WTC11 (cell line): ENCODE data around the gene FAM193B. TPM values are rescaled to one million over a fixed set of nuclear protein-coding genes. Genes with fewer than 3 reads are reported as not detected.

Experiments used
- ATAC-seq: fragments of 200-7000 bp; cut with Tn5 transposase; 2 replicates; pipeline ENCODE4 v1.10.0; 2021; ENCODE audit warnings: mild to moderate bottlenecking, moderate library complexity
- CTCF ChIA-PET: fragments of 300-600 bp; sonication (Branson Sonifier 250); formaldehyde crosslinking; loops from one replicate; lab custom pipeline; 2021; ENCODE audit warnings: antibody characterized with exemption; lab: Charles Lee
- POLR2A ChIA-PET: fragments of 350-600 bp; sonication (Branson Sonifier 250); formaldehyde crosslinking; loops from one replicate; lab custom pipeline; 2021; ENCODE audit warnings: antibody characterized with exemption; lab: Charles Lee
- DNase-seq: peaks from one replicate; pipeline ENCODE4 v3.0.0; 2021; ENCODE audit warnings: low spot score
- H3K27ac Mint-ChIP-seq: 2 replicates; pipeline ENCODE4 v1.8.0; 2021; ENCODE audit warnings: mixed read lengths
- H3K27me3 Mint-ChIP-seq: 2 replicates; pipeline ENCODE4 v1.8.0; 2021; ENCODE audit warnings: low read depth, mild to moderate bottlenecking, moderate library complexity, mixed read lengths
- H3K36me3 Mint-ChIP-seq: 2 replicates; pipeline ENCODE4 v1.8.0; 2021; ENCODE audit warnings: mixed read lengths
- H3K4me1 Mint-ChIP-seq: 2 replicates; pipeline ENCODE4 v1.8.0; 2022; ENCODE audit warnings: mixed read lengths
- H3K4me3 Mint-ChIP-seq: 2 replicates; pipeline ENCODE4 v1.8.0; 2021; ENCODE audit warnings: mild to moderate bottlenecking, moderate library complexity, mixed read lengths
- H3K9me3 Mint-ChIP-seq: 2 replicates; pipeline ENCODE4 v1.8.0; 2021; ENCODE audit warnings: mixed read lengths
- ARID4B ChIP-seq: sonication (generic); formaldehyde crosslinking; IDR thresholded peaks from 2 replicates; pipeline ENCODE4 v1.8.0; 2023; ENCODE audit warnings: missing genetic modification reagents, mild to moderate bottlenecking, borderline replicate concordance
- ATF1 ChIP-seq: sonication (generic); formaldehyde crosslinking; IDR thresholded peaks from 2 replicates; pipeline ENCODE4 v1.8.1; 2023; ENCODE audit warnings: mild to moderate bottlenecking, moderate library complexity, missing genetic modification reagents
- EMX1 ChIP-seq: fragments of 250-450 bp; sonication (Bioruptor Pico); IDR thresholded peaks from 2 replicates; pipeline ENCODE4 v1.8.0; 2021; ENCODE audit warnings: mild to moderate bottlenecking
- FOXK1 ChIP-seq: sonication (generic); formaldehyde crosslinking; IDR thresholded peaks from 2 replicates; pipeline ENCODE4 v1.8.0; 2022; ENCODE audit warnings: mild to moderate bottlenecking, moderate library complexity, missing genetic modification reagents
- GTF2I ChIP-seq: fragments of 250-450 bp; sonication (Bioruptor Pico); conservative IDR thresholded peaks from 2 replicates; pipeline ENCODE4 v1.4.0; 2021; ENCODE audit warnings: mild to moderate bottlenecking
- JAZF1 ChIP-seq: fragments of 250-450 bp; sonication (Bioruptor Pico); IDR thresholded peaks from 2 replicates; pipeline ENCODE4 v1.9.0; 2021; ENCODE audit warnings: moderate library complexity, mild to moderate bottlenecking, inconsistent platforms
- JUN ChIP-seq: sonication (generic); formaldehyde crosslinking; IDR thresholded peaks from 2 replicates; pipeline ENCODE4 v1.8.0; 2023; ENCODE audit warnings: mild to moderate bottlenecking, missing genetic modification reagents
- MLX ChIP-seq: sonication (generic); formaldehyde crosslinking; IDR thresholded peaks from 2 replicates; pipeline ENCODE4 v1.8.1; 2023; ENCODE audit warnings: mild to moderate bottlenecking, missing genetic modification reagents, moderate library complexity
- NFE2L1 ChIP-seq: sonication (generic); formaldehyde crosslinking; IDR thresholded peaks from 2 replicates; pipeline ENCODE4 v1.8.1; 2023; ENCODE audit warnings: missing genetic modification reagents
- NR3C1 ChIP-seq: sonication (generic); formaldehyde crosslinking; conservative IDR thresholded peaks from 2 replicates; pipeline ENCODE4 v1.8.1; 2023; ENCODE audit warnings: low read depth, mild to moderate bottlenecking, missing genetic modification reagents
- SMAD3 ChIP-seq: sonication (generic); formaldehyde crosslinking; IDR thresholded peaks from 2 replicates; pipeline ENCODE4 v1.8.0; 2022; ENCODE audit warnings: missing genetic modification reagents, mild to moderate bottlenecking, borderline replicate concordance
- SP1 ChIP-seq: sonication (generic); formaldehyde crosslinking; conservative IDR thresholded peaks from 2 replicates; pipeline ENCODE4 v1.8.1; 2022; ENCODE audit warnings: missing genetic modification reagents
- TEAD1 ChIP-seq: sonication (generic); formaldehyde crosslinking; IDR thresholded peaks from 2 replicates; pipeline ENCODE4 v1.8.0; 2022; ENCODE audit warnings: mild to moderate bottlenecking, missing genetic modification reagents
- TP53 ChIP-seq: sonication (generic); formaldehyde crosslinking; IDR thresholded peaks from 2 replicates; pipeline ENCODE4 v1.8.1; 2023; ENCODE audit warnings: mild to moderate bottlenecking, missing genetic modification reagents
- USF2 ChIP-seq: sonication (generic); formaldehyde crosslinking; IDR thresholded peaks from 2 replicates; pipeline ENCODE4 v1.8.1; 2023; ENCODE audit warnings: mild to moderate bottlenecking, missing genetic modification reagents, moderate library complexity
- ZNF138 ChIP-seq: sonication (generic); formaldehyde crosslinking; conservative IDR thresholded peaks from 2 replicates; pipeline ENCODE4 v1.8.1; 2022; ENCODE audit warnings: mild to moderate bottlenecking, moderate library complexity, missing genetic modification reagents
- ZNF232 ChIP-seq: sonication (generic); formaldehyde crosslinking; IDR thresholded peaks from 2 replicates; pipeline ENCODE4 v1.8.0; 2022; ENCODE audit warnings: mild to moderate bottlenecking, missing genetic modification reagents
- ZNF281 ChIP-seq: sonication (generic); formaldehyde crosslinking; IDR thresholded peaks from 2 replicates; pipeline ENCODE4 v1.8.0; 2023; ENCODE audit warnings: mild to moderate bottlenecking, missing genetic modification reagents
- ZNF317 ChIP-seq: sonication (generic); formaldehyde crosslinking; IDR thresholded peaks from 2 replicates; pipeline ENCODE4 v1.8.1; 2023; ENCODE audit warnings: low read depth, mild to moderate bottlenecking, moderate library complexity, missing genetic modification reagents, borderline replicate concordance
- ZNF396 ChIP-seq: fragments of 250-450 bp; sonication (Bioruptor Pico); IDR thresholded peaks from 2 replicates; pipeline ENCODE4 v1.8.0; 2021; ENCODE audit warnings: mild to moderate bottlenecking, moderate library complexity, borderline replicate concordance
- total RNA-seq: library from RNA; stranded (reverse); gene quantifications from 3 replicates; pipeline ENCODE4 v1.2.3, GENCODE V29; 2021
- TF ChIP-seq, protein P1 (sequence below): fragments of 250-450 bp; sonication (Bioruptor Pico); IDR thresholded peaks from 2 replicates; pipeline ENCODE4 v2.1.2; 2022; ENCODE audit warnings: mild to moderate bottlenecking, moderate library complexity

Gene FAM193B
- total RNA-seq, 1 experiment from 2014 or later: 101 TPM

GRCh38 chr5:177491983-177492746 lies 62.2 kb downstream of the FAM193B start:
- ChIA-PET POLR2A (interaction anchor here (0.6 to 6.1 kb wide), 8 partner anchors 9 to 65 kb away, joined by 3 to 43 read pairs (median 5); partner anchors contain the start of gene GRK6), CTCF (interaction anchor here (0.6 to 11.2 kb wide), 18 partner anchors 9 to 183 kb away, joined by 3 to 230 read pairs (median 4); partner anchors contain the start of genes DBN1 and DOK3)
- Mint-ChIP-seq H3K36me3 (peaks cover 38% of the 10 kb centered on the region), H3K4me3 (no peak overlapping the region), H3K4me1 (peaks cover 27% of the 10 kb centered on the region), H3K27me3 (no peaks in the 10 kb centered on the region), H3K9me3 (no peaks in the 10 kb centered on the region), H3K27ac (peak overlapping the region; percentile 95)
- ATAC-seq (no peak), DNase-seq (no peak)
- TF ChIP-seq ATF1 (CRISPR knock-in tag): no peak
- TF ChIP-seq ARID4B: no peak
- no peak for TF ChIP-seq ZNF396
- no peak for TF ChIP-seq ZNF232 (CRISPR knock-in tag)
- no peak for TF ChIP-seq NR3C1 (CRISPR knock-in tag)
- TF ChIP-seq FOXK1 (CRISPR knock-in tag): no peak

DNA sequence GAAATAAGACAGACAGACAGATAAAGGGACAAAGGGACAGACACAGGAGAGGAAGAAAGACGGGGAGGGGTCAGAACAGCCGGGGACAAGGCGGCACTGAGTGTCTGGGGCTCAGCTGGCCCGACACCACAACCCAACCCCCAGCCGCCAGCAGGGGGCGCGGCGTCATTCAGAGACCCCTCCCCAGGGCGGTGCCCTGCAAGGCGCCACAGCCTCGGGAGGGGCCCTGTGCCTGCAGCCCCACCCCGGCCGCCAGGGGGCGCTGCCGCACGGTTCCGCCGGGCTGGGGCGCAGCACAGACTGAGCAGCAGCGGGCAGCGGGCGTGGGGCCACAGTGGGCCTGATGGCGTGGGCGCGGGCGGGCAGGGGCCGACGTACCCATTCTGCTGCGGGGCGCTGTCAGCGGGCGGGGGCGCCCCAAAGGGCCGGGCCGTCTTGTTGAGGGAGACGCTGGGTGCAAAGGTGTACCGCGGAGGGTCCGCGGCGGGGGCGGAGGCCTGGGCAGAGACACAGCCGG lies 62.9 kb downstream of the FAM193B start:
- ChIA-PET CTCF (interaction anchor here (0.5 to 11.2 kb wide), 17 partner anchors 10 to 609 kb away, joined by 3 to 230 read pairs (median 6); partner anchors contain the start of genes DBN1 and DOK3), POLR2A (interaction anchor here (0.6 to 6.1 kb wide), 3 partner anchors 10 to 34 kb away, joined by 3 to 43 read pairs (median 4); no protein-coding TSS in a partner anchor)
- Mint-ChIP-seq H3K27me3 (no peaks in the 10 kb centered on the region), H3K27ac (peak overlapping the region; percentile 65; the same call in 1 of the 2 replicates), H3K4me1 (peaks cover 27% of the 10 kb centered on the region), H3K4me3 (no peak overlapping the region), H3K9me3 (no peaks in the 10 kb centered on the region), H3K36me3 (peaks cover 40% of the 10 kb centered on the region)
- DNase-seq: peak; percentile 93
- ATAC-seq: peak; percentile 57
- TF ChIP-seq GTF2I (CRISPR knock-in tag) (no peak), ZNF281 (CRISPR knock-in tag) (no peak), SMAD3 (CRISPR knock-in tag) (no peak), ZNF232 (CRISPR knock-in tag) (no peak), JUN (CRISPR knock-in tag) (no peak), EMX1 (no peak), TEAD1 (CRISPR knock-in tag) (peak; percentile 67; the same call in 1 of the 2 replicates), ZNF396 (no peak), JAZF1 (CRISPR knock-in tag) (no peak), SP1 (CRISPR knock-in tag) (peak; percentile 85), ZNF317 (CRISPR knock-in tag) (0 out of 2 replicates have a peak, but pooled peaks have one; percentile 8), USF2 (CRISPR knock-in tag) (no peak), NR3C1 (CRISPR knock-in tag) (no peak), TP53 (CRISPR knock-in tag) (no peak), MLX (no peak; the same call in 1 of the 2 replicates), ZNF138 (CRISPR knock-in tag) (no peak), NFE2L1 (CRISPR knock-in tag) (no peak)
- TF ChIP-seq, protein P1, sequence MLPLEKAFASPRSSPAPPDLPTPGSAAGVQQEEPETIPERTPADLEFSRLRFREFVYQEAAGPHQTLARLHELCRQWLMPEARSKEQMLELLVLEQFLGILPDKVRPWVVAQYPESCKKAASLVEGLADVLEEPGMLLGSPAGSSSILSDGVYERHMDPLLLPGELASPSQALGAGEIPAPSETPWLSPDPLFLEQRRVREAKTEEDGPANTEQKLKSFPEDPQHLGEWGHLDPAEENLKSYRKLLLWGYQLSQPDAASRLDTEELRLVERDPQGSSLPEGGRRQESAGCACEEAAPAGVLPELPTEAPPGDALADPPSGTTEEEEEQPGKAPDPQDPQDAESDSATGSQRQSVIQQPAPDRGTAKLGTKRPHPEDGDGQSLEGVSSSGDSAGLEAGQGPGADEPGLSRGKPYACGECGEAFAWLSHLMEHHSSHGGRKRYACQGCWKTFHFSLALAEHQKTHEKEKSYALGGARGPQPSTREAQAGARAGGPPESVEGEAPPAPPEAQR (CRISPR knock-in tag): no peak
